Measurements from ENCODE around the gene SECTM1. TPM values are rescaled to one million over a fixed set of nuclear protein-coding genes. Genes with fewer than 3 reads are reported as not detected.

The SECTM1 gene
- total and polyA plus RNA-seq, 9 of the 15 experiments (the other 6 are each of a cell fraction or from before 2014, with no cell fraction given): 0.11 to 0.46 (median 0.18) TPM; not detected in 6

GRCh38 chr17:82287868-82288801 lies 45.4 kb downstream of the SECTM1 start (continued):
- peak; percentile 40 for TF ChIP-seq TAF1 (IDR thresholded peaks at IDR 0.05; ENCODE audit: control insufficient read depth, extremely low read depth, insufficient read depth, low read length, severe bottlenecking)
- no peak for TF ChIP-seq ZSCAN29 (IDR thresholded peaks at IDR 0.05)
- TF ChIP-seq GTF2A2 (tag; IDR thresholded peaks at IDR 0.05): no peak
- no peak for TF ChIP-seq BDP1 (IDR thresholded peaks at IDR 0.05; ENCODE audit: insufficient read depth, insufficient read length)
- no peak for TF ChIP-seq HNRNPL (IDR thresholded peaks at IDR 0.05; ENCODE audit: low read depth, low read length)
- no peak for TF ChIP-seq MCM7 (IDR thresholded peaks at IDR 0.05)
- no peak for TF ChIP-seq ZNF124 (CRISPR knock-in tag; IDR thresholded peaks at IDR 0.05)
- no peak for TF ChIP-seq PURB (CRISPR knock-in tag; IDR thresholded peaks at IDR 0.05; ENCODE audit: low read depth)
- TF ChIP-seq THAP12 (CRISPR knock-in tag; IDR thresholded peaks at IDR 0.05): no peak
- no peak for TF ChIP-seq POLR2AphosphoS2 (IDR thresholded peaks at IDR 0.05; ENCODE audit: low read length)
- TF ChIP-seq GABPB1 (CRISPR knock-in tag; IDR thresholded peaks at IDR 0.05): peak; percentile 68; the same call in 1 of the 2 replicates
- TF ChIP-seq, protein P1, sequence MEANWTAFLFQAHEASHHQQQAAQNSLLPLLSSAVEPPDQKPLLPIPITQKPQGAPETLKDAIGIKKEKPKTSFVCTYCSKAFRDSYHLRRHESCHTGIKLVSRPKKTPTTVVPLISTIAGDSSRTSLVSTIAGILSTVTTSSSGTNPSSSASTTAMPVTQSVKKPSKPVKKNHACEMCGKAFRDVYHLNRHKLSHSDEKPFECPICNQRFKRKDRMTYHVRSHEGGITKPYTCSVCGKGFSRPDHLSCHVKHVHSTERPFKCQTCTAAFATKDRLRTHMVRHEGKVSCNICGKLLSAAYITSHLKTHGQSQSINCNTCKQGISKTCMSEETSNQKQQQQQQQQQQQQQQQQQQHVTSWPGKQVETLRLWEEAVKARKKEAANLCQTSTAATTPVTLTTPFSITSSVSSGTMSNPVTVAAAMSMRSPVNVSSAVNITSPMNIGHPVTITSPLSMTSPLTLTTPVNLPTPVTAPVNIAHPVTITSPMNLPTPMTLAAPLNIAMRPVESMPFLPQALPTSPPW (CRISPR knock-in tag; IDR thresholded peaks at IDR 0.05): peak; percentile 49
- peak; percentile 79 to 86; a peak in 3 of 4 replicates for TF ChIP-seq ARNT (IDR thresholded peaks at IDR 0.05)
- TF ChIP-seq, protein P2, sequence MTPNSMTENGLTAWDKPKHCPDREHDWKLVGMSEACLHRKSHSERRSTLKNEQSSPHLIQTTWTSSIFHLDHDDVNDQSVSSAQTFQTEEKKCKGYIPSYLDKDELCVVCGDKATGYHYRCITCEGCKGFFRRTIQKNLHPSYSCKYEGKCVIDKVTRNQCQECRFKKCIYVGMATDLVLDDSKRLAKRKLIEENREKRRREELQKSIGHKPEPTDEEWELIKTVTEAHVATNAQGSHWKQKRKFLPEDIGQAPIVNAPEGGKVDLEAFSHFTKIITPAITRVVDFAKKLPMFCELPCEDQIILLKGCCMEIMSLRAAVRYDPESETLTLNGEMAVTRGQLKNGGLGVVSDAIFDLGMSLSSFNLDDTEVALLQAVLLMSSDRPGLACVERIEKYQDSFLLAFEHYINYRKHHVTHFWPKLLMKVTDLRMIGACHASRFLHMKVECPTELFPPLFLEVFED (CRISPR knock-in tag; conservative IDR thresholded peaks at IDR 0.05): peak; percentile 92
- no peak for TF ChIP-seq TCF7 (IDR thresholded peaks at IDR 0.05; ENCODE audit: borderline replicate concordance)
- no peak for TF ChIP-seq HEY1 (CRISPR knock-in tag; IDR thresholded peaks at IDR 0.05; ENCODE audit: borderline replicate concordance)
- TF ChIP-seq SRSF1 (IDR thresholded peaks at IDR 0.05; ENCODE audit: low read depth, low read length): no peak
- TF ChIP-seq DPF2 (IDR thresholded peaks at IDR 0.05): peak; percentile 80
- peak; percentile 73; the same call in 1 of the 2 replicates for TF ChIP-seq ARID1B (IDR thresholded peaks at IDR 0.05)
- TF ChIP-seq SPI1 (IDR thresholded peaks at IDR 0.05; ENCODE audit: borderline replicate concordance, low read depth, low read length): no peak
- TF ChIP-seq CGGBP1 (CRISPR knock-in tag; IDR thresholded peaks at IDR 0.05): no peak
- no peak for TF ChIP-seq ELF4 (CRISPR knock-in tag; IDR thresholded peaks at IDR 0.05)
- no peak; the same call in 1 of the 2 replicates for TF ChIP-seq PHF8 (IDR thresholded peaks at IDR 0.05; ENCODE audit: borderline replicate concordance, low read length)
- peak; percentile 90 for TF ChIP-seq ETV1 (tag; conservative IDR thresholded peaks at IDR 0.05; ENCODE audit: low read depth)
- peak; percentile 96 for TF ChIP-seq EP400 (IDR thresholded peaks at IDR 0.05)
